Fibroblast of lung (primary cell): ENCODE results near the gene RPS19BP1. TPM values are rescaled to one million over a fixed set of nuclear protein-coding genes. Genes with fewer than 3 reads are reported as not detected.
A peak's percentile ranks its signal among the peaks of the same experiment; 100 is the strongest.

Source experiments
- DNase-seq, 2 donors: peaks; one replicate each; pipeline versions ENCODE4 v3.0.0 to v3.0.0-alpha.2; 2010; ENCODE audit warnings: low read depth in 2 of 2
- H2AFZ ChIP-seq: 2 replicates; pipeline ENCODE4 v1.5.1; 2012; ENCODE audit warnings: low read length, control low read depth, inconsistent platforms
- H3K27ac ChIP-seq: 2 replicates; pipeline ENCODE4 v1.5.1; 2011; ENCODE audit warnings: low read length, control low read depth; ENCODE audit not compliant: insufficient read depth
- H3K27me3 ChIP-seq: 2 replicates; pipeline ENCODE4 v1.5.1; 2011; ENCODE audit warnings: mild to moderate bottlenecking, low read length; ENCODE audit not compliant: control insufficient read depth, insufficient read depth
- H3K36me3 ChIP-seq: 2 replicates; pipeline ENCODE4 v1.5.1; 2011; ENCODE audit warnings: low read length; ENCODE audit not compliant: control insufficient read depth, insufficient read depth
- H3K4me1 ChIP-seq: 2 replicates; pipeline ENCODE4 v1.5.1; 2011; ENCODE audit warnings: low read length; ENCODE audit not compliant: control insufficient read depth, insufficient read depth; ENCODE audit errors: extremely low read depth
- H3K4me2 ChIP-seq: 2 replicates; pipeline ENCODE4 v1.5.1; 2011; ENCODE audit warnings: low read length, control low read depth; ENCODE audit not compliant: insufficient read depth; ENCODE audit errors: extremely low read depth
- H3K4me3 ChIP-seq, 4 experiments: fragments of 200-600 bp in 1 of 4; sonication (generic) in 1 of 4; replicated peaks in 1 of 4; 2 replicates each; pipeline ENCODE4 v1.5.1; 2011 to 2016; ENCODE audit warnings: low read length in 4 of 4, low read depth in 3 of 4, mild to moderate bottlenecking in 3 of 4, control low read depth in 2 of 4, inconsistent platforms in 1 of 4, mixed read lengths in 1 of 4; ENCODE audit not compliant: insufficient read depth in 1 of 4; ENCODE audit errors: control extremely low read depth in 1 of 4
- H3K79me2 ChIP-seq: 2 replicates; pipeline ENCODE4 v1.5.1; 2012; ENCODE audit warnings: mild to moderate bottlenecking, low read length, inconsistent platforms; ENCODE audit not compliant: control insufficient read depth, insufficient read depth
- H3K9ac ChIP-seq: 2 replicates; pipeline ENCODE4 v1.5.1; 2011; ENCODE audit warnings: mild to moderate bottlenecking, low read length, control low read depth; ENCODE audit not compliant: insufficient read depth
- H3K9me3 ChIP-seq: 2 replicates; pipeline ENCODE4 v1.5.1; 2012; ENCODE audit warnings: low read depth, low read length; ENCODE audit not compliant: control insufficient read depth, insufficient read depth
- H4K20me1 ChIP-seq: 2 replicates; pipeline ENCODE4 v1.5.1; 2011; ENCODE audit warnings: low read length; ENCODE audit not compliant: control insufficient read depth, insufficient read depth; ENCODE audit errors: extremely low read depth
- CTCF ChIP-seq, 2 donors: IDR thresholded peaks in 1 of 2; conservative IDR thresholded peaks in 1 of 2; 1 replicate in 1 of 2; 2 replicates in 1 of 2; pipeline ENCODE4 v1.5.1; 2011 to 2012; ENCODE audit warnings: low read length in 2 of 2, control low read depth in 1 of 2, inconsistent platforms in 1 of 2, low read depth in 1 of 2, mild to moderate bottlenecking in 1 of 2
- EZH2 ChIP-seq: IDR thresholded peaks from 2 replicates; pipeline ENCODE4 v1.5.1; 2012; ENCODE audit warnings: low read length, control low read depth, mild to moderate bottlenecking; ENCODE audit errors: missing control alignments
- polyA plus RNA-seq, 2 donors: library from polyadenylated mRNA; depleted of rRNA in 1 of 2; stranded (reverse) in 1 of 2; unstranded in 1 of 2; fragments of >200 nt; gene quantifications; 2 replicates each; pipeline ENCODE4 v1.2.1, GENCODE V29; 2011 to 2012; ENCODE audit warnings: missing spikeins in 1 of 2
- total RNA-seq: library from RNA; depleted of rRNA; stranded (reverse); fragments of >200 nt; gene quantifications from 2 replicates; pipeline ENCODE4 v1.2.1, GENCODE V29; 2014

RPS19BP1 gene
- total and polyA plus RNA-seq, 2 donors (not counting 1 experiment from before 2014, with no cell fraction given) = 41.6 to 44.3 TPM

DNA sequence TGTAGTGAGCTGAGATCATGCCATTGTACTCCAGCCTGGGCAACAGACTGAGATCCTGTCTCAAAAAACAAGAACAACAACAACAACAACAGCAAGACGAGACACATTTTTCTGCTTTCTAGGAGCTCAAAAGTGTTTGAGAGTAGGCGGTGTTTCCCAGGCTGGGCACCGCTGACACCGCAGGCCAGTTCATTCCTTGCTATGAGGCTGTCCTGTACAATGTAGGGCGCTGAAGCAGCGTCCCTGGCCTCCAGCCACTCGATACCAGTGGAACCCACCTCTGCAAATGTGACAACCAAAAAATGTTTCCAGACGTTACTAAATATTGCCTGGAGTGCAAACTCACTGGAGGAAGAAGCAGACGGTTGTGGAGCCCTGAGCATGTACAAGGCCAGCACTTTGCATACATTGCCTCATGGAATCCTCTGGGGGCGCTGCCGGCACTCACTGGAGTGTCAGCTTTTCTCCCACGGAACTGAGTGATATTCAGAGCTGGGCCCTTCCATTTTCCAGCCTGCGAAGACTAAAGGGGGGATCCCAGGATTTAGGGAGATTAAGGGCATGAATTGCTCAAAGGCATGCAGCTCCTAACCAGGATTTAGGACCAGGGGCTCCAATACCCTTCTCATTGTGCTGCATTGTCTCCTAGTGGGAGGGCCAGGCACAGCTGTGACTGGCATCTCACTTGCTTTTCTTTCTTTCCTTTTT, 36.3 kb downstream of the RPS19BP1 start:
- H3K9ac ChIP-seq = no peak overlapping the region
- H2AFZ ChIP-seq = peak overlapping the region; percentile 50
- no peaks in the 10 kb centered on the region for H3K79me2 ChIP-seq
- TF ChIP-seq EZH2 (no peak), CTCF (conservative IDR thresholded peaks at IDR 0.05 in 1 of 2, IDR thresholded peaks at IDR 0.05 in 1 of 2; ENCODE audit: low read depth in 1 of 2, low read length in 2 of 2) (peak; percentile 64 to 88)
- H4K20me1 ChIP-seq = no peaks in the 10 kb centered on the region
- H3K27me3 ChIP-seq = no peaks in the 10 kb centered on the region
- no peaks in the 10 kb centered on the region for H3K36me3 ChIP-seq
- no peak overlapping the region for H3K27ac ChIP-seq
- DNase-seq = peak; percentile 55 to 60
- H3K4me1 ChIP-seq = peaks cover 20% of the 10 kb centered on the region
- no peak overlapping the region for H3K4me3 ChIP-seq
- no peaks in the 10 kb centered on the region for H3K9me3 ChIP-seq
- H3K4me2 ChIP-seq = no peak overlapping the region

DNA sequence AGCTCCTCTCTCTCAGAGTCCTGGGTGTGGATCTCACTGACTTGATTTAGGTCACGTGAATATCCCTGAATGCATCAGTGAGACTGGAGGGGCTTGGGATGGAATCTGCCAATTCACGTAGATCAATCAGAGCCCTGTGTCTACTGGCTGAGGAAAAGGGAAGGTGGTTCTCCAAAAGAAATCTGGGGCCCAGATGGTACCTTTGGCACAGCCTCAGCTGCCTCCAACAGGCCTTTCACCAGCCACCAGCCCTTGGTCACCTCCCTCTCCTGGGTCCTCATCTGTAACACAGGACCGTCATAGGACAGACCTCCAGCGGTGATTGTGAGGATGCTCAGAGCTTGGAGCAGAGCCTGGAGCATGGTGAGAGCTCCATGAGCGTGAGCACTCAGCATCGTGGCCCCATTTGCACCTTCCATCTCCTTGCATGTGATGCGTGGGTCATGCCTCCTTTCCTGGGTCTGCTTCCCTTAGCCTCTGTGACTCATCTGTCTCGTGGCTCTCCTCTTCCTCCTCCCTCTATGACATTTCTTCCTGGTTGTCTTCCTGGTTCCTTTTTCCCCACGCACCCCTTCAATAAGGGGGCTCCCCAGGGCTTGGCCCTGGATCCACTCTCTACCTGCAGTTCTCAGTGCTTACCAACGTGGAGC, 38.0 kb downstream of the RPS19BP1 start:
- no peaks in the 10 kb centered on the region for H3K79me2 ChIP-seq
- no peak overlapping the region for H3K4me2 ChIP-seq
- no peak for DNase-seq

More for the DNA sequence above, 38.0 kb downstream of the RPS19BP1 start:
- Histone ChIP-seq H3K27me3 (no peaks in the 10 kb centered on the region), H3K36me3 (no peaks in the 10 kb centered on the region), H3K4me3 (no peak overlapping the region), H3K27ac (peak overlapping the region; percentile 42), H2AFZ (no peak overlapping the region), H3K9me3 (no peaks in the 10 kb centered on the region), H3K9ac (no peak overlapping the region), H4K20me1 (no peaks in the 10 kb centered on the region), H3K4me1 (peaks cover 17% of the 10 kb centered on the region)
- TF ChIP-seq EZH2 (no peak), CTCF (conservative IDR thresholded peaks at IDR 0.05 in 1 of 2, IDR thresholded peaks at IDR 0.05 in 1 of 2; ENCODE audit: low read depth in 1 of 2, low read length in 2 of 2) (peak in 1 of 2 donors; percentile 10)
